Activated CD4-positive, alpha-beta T cell treated with anti-CD3 and anti-CD28 coated beads, Interleukin-2, Interleukin-4, amounts not matched to agents 100 ng/mL and 50 ng/mL, durations not matched to agents 16 hours and 8 hours (primary cell): ENCODE results near the gene SEC61B.

Experiments
- DNase-seq: peaks from one replicate; pipeline ENCODE4 v3.0.0-alpha.2; 2020; ENCODE audit warnings: low spot score

The SEC61B gene

DNA sequence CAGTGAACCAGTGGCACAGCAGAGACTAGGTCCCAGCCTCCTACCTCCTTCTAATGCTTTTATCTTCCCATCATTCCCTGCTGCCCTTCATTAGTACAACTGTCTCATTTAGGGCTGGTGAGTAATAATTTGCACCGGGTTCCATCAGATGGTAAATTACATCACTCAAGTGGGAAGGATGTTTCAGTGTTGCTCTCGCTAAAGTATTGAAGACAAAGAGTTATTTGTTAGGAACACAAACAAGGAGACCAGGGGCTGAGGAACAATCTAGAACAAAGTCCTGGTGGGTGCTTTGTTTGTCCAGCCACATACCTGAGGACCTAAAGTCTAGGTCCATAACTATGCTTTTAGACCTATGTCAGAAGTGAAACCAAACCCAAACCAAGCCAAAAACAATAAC is 52.4 kb downstream of the SEC61B start:
- no peak for DNase-seq
